ELF-1 (cell line): ENCODE measurements around the gene DNAJC15.

ENCODE experiments used
- DNase-seq: peaks from one replicate; pipeline ENCODE4 v3.0.0-alpha.2; 2016; ENCODE audit warnings: low read depth, low spot score

Gene DNAJC15

DNA sequence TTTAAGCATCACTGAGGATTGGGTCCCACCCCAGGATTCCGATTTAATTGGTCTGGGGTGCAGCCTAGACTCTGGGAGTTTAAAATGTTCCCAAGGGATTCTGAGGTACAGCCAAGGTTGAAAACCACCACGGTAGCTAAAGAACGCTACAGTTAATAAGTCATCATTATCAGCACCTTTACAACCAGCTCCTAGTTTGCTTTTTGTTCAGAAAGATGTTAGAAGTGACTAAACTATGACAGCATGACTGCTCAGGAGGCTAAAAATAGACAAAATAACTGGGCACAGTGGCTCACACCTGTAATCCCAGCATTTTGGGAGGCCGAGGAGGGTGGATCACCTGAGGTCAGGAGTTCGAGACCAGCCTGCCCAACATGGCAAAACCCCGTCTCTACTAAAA, 19.7 kb upstream of the DNAJC15 start:
- DNase-seq, result no peak

DNA sequence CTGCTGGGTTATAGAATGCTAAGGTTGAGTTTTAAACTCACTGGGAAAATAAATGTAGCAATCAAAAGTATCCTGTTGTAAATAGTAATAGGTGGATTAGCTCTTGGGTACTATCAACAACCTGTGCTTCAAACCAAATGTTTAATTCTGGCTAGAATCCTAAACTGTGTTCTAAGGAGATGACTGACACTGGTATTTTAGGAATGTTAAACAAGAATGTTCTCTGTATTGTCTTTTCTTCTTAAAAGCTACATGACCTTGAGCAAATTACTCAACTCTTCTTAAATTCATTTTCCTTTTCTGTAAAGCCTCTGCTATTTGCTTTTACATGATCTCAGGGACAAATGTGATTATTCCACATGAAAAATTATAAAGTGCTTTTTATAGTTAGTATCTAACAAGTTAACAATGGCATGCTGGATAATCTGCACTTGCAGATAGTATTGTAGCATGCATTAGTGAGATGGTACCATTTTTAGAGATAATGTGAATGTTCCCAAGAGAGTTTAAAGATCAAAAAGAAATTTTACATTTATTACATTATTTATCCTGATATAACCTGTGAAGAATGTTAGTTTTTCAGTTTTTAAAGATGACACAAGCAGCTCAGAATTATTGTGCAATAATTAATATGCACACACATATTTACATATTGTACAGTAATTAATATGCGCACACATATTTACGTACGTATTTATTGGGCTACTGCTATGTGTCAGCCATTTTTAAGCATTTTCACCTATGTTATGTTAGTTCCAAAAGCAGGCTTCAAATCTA, 17.7 kb upstream of the DNAJC15 start:
- no peak for DNase-seq

GRCh38 chr13:43006893-43007631, 16.3 kb upstream of the DNAJC15 start:
- no peak for DNase-seq

DNA sequence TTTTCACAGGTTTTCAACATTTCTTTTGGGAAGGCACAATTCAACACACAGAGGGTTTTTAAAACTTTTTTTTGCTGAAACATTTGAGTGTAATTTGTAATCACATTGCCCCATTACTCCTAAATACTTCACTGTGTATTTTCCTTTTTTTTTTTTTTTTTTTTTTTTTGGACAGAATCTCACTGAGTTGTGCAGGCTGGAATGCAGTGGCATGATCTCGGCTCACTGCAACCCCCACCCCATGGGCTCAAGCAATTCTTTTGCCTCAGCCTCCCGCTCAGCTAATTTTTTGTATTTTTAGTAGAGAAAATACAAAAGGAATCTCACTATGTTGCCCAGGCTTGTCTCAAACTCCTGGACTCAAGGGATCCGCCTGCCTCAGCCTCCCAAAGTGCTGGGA, 14.8 kb upstream of the DNAJC15 start:
- DNase-seq, result no peak

DNA sequence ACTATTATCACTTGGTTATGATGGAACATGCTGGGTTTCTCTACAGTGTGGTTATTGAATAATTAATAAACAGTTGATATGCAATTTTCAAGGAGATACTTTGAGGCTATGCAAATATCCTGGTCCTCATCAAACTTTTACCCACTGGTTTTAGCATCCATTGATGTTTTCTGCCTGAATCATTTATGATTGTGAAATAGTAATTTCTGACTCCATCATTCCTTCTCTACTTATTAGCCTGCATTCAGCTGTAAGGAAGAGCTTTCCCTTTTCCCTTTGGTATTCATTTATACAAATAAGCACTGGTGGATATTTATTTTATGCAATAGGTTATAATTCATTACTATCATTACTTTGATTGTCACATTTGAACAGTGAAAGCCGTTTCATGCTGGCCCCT, 13.9 kb upstream of the DNAJC15 start:
- no peak for DNase-seq

DNA sequence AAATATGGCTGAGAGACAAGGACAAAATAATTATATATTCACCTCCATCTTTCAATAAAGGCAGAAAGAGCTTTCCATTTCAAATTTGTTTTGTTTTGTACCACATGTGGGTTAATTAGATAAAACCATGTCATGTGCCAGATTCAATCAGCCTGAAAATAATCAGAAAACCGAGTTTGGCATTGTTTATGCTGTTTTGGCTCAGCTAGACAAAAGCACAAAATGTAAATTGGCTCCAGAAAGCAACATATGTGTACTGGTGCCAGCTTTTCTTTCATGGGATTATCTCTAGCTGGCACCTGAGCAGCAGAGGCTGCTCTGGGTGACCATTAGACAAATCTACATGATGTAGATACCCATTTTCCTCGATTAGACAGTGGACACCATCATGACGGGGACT, 9.2 kb upstream of the DNAJC15 start:
- DNase-seq, result no peak

GRCh38 chr13:43016226-43016625, 7.2 kb upstream of the DNAJC15 start:
- no peak for DNase-seq

GRCh38 chr13:43019811-43020210, 3.6 kb upstream of the DNAJC15 start:
- peak; percentile 49 for DNase-seq

DNA sequence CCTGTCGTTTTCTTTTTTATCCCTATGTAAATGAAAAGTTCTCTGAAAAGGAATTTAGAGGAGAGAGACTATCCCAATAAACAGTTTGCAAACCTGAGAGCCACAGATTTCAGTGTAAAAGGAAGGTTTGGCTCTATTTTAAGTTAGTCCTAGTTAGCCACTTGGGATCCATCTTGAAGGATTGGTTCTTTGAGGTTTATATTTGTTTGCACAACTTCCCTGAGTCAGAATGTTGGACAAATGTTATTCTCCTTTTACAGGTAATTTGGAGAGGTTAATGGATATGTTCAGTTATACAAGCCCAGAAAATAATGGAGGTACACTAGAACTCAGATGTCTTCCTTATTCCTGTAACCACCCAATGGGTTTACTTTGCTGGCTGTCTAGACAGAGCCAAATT, 2.6 kb upstream of the DNAJC15 start:
- DNase-seq, result no peak

DNA sequence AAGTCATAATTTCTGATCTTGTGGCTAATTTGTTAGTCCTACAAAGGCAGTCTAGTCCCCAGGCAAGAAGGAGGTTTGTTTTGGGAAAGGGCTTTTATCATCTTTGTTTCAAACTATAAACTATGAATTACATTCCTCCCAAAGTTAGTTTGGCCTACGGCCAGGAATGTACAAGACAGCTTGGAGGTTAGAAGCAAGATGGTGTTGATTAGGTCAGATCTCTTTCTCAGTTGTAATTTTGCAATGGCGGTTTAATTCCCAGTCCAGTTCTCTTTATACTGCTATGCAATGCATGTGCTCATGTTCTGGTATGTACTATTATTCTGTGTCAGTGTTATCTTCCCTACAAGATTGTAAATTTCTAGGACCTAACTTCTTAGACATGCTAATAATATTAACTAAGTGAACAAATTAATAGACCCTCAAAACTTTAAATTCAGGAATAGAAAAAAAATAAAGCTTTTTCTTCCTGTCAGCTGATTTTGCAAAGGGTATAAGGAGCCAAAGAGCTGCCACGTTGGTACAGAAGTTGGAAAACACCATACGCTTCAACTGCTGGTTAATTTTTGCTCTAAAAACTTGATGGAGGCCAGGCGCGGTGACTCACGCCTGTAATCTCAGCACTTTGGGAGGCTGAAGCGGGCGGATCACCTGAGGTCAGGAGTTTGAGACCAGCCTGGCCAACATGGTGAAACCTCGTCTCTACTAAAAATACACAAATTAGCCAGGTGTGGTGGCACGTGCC, 1.3 kb upstream of the DNAJC15 start:
- DNase-seq, result peak; percentile 34

GRCh38 chr13:43022934-43023288, 475 bp upstream of the DNAJC15 start:
- no peak for DNase-seq

GRCh38 chr13:43026262-43026661, 2.9 kb downstream of the DNAJC15 start:
- DNase-seq, result no peak

DNA sequence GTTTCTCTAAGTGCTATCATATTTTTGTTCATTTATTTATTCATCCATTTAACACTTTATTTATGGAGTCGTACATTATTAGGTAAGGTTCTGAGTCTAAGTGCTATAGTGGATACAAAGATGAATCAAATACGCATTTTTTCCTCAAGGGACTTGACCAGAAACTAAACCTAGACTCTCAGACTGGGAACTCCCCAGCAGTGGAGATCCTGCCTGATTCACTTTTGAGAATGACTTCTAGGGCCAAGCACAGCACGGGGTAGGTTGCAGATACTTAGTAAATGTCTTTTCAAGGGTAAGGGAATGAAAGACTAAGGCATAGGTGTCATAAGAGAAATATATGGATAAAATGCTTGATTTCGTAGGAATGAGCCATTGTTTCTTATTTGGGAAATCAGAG, 7.2 kb downstream of the DNAJC15 start:
- DNase-seq, result no peak

DNA sequence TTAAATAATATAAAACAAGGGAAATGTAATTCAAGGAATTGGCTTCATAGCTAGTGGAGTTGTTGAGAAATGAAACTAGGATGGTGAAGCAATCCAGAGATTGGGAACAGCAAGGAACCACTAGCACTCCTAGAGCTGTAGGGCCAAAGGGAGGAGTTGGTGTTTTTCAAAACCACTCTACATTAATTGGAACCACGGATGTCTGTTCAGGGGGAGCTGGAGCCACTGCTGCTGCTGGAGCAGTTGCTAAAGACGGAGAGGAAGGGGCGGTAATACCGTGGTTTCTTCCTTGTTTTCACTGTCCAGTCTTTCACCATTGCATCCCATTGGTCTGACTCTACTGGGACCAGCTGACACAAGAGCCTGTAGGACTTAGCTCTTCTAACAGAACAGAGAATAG, 8.5 kb downstream of the DNAJC15 start:
- no peak for DNase-seq

DNA sequence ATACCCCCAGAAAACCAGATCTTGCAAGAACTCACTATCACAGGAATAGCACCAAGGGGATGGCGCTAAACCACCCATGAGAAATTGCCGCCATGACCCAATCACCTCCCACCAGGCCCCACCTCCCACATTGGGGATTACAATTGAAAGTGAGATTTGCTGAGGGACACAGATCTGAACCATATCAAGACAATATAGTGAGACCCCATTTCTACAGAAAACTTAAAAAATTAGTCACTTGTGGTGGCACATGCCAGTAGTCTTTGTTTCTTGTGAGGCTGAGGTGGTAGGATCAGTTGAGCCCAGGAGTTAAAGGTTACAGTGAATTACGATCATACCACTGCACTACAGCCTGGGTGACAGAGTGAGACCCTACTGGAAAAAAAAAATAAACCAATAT, 9.7 kb downstream of the DNAJC15 start:
- DNase-seq, result no peak

DNA sequence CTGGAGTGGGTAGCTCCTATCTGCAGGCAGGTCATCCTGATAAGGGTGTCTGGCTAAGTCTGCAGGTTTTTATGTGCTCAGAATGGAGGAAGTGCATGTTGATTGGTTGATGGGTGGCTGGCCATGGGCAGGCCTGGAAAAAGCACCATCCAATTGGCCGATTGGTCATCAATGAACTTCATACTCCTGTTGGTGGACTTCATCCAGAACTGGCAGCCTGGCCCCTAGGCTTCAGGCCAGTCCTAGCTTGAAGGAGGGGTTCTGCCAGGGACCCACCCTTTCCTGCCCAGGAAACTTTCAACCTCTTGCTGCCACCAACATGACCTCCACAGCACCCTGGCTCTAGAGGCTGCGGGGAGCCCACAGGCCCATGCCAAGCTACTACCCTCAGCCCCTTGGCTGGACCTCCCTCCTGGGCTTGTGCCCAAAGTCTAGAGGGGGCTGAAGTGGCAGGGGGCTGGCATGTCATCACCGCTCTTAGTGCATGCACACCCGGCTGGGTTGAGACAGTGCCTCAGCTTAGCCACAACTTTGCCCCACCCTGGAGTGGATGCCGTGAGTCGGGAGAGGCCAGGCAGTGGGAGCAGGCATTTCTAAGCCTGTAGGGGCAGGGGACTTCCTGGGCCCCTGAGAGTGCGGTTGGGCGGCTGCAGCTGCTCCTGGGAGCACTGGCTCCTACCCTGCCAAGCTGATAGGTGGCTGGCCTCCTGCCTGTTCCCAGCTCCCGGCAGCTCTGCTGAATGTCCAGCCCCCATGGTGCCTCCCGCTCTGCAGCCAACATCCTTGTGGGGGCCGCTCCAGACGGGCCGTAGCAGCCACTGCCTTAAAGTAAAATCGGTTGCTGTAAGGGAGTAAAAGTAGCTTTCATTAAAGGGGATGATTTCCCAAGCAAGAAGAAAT, 13.2 kb downstream of the DNAJC15 start:
- DNase-seq, result peak; percentile 84

DNA sequence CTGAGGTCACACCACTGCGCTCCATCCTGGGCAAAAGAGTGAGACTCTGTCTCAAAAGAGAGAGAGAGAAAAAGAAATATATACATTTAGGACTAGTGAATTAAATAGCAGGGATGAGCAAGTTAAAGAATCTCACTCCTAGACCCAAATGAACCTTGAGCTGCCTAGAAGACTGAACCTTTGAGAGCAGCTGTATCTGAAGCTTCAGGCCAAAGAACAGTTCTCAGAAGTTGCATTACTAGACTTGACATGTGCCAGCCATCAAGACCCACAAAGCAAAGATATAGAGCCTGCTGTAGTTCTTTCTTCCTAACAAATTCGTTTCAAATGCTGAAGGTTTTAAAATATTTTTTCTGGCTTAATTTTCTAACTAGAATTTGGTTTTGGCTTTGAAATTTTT, 16.6 kb downstream of the DNAJC15 start:
- no peak for DNase-seq

DNA sequence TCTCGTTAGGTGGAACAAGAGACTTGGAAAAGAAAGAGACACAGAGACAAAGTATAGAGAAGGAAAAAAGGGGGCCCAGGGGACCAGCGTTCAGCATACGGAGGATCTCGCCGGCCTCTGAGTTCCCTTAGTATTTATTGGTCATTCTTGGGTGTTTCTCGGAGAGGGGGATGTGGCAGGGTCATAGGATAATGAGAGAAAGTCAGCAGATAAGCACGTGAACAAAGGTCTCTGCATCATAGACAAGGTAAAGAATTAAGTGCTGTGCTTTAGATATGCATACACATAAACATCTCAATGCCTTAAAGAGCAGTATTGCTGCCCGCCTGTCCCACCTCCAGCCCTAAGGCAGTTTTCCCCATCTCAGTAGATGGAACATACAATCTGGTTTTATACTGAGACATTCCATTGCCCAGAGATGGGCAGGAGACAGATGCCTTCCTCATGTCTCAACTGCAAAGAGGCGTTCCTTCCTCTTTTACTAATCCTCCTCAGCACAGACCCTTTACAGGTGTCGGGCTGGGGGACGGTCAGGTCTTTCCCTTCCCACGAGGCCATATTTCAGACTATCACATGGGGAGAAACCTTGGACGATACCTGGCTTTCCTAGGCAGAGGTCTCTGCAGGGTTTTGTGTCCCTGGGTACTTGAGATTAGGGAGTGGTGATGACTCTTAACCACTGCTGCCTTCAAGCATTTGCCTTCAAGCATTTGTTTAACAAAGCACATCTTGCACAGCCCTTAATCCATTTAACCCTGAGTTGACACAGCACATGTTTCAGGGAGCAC, 17.4 kb downstream of the DNAJC15 start:
- DNase-seq, result peak; percentile 71

DNA sequence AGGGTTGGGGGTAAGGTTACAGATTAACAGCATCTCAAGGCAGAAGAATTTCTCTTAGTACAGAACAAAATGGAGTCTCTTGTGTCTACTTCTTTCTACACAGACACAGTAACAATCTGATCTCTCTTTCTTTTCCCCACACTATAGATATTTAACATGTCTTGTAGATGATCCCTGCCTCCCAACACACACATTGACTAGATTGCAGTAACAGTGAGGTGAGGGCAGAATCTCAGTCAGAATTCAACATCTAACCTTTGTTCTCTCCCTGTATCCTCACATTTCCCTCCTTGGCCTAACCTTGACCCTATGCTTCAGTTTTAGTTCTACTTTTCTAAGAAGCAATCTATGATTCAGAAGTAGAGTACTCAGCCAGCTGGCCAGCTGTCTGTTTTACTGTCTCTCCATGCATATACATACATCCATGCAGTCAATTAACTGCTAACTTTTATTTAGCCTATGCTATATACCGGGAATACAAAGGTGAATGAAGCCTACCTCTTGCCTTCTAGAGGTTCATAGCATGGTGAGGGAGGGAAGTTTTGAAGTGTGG, 18.1 kb downstream of the DNAJC15 start:
- no peak for DNase-seq

GRCh38 chr13:43042410-43042921, 19.1 kb downstream of the DNAJC15 start:
- no peak for DNase-seq
